K562 (cell line): ENCODE data around the gene NFIB.

Source experiments
- EZH2 ChIP-seq: IDR thresholded peaks from 2 replicates; pipeline ENCODE4 v1.6.1; 2012; ENCODE audit warnings: low read depth, mild to moderate bottlenecking, inconsistent platforms, low read length, borderline replicate concordance
- NR2C2 ChIP-seq, 2 experiments: fragments of 200-800 bp in 1 of 2; sonication (Bioruptor generic) in 1 of 2; sonication (generic) in 1 of 2; formaldehyde crosslinking in 1 of 2; IDR thresholded peaks; 2 replicates each; pipeline versions ENCODE4 v1.6.1 to v1.8.0; 2016 to 2022; ENCODE audit warnings: mild to moderate bottlenecking in 1 of 2, missing compliant biosample characterization in 1 of 2, missing genetic modification characterization in 1 of 2, missing genetic modification reagents in 1 of 2
- SMAD4 ChIP-seq: fragments of 250-450 bp; sonication (Bioruptor Pico); conservative IDR thresholded peaks from 2 replicates; pipeline ENCODE4 v1.8.0; 2021; ENCODE audit warnings: inconsistent platforms, mild to moderate bottlenecking, moderate library complexity
- SMARCA5 ChIP-seq: fragments of 450-650 bp; IDR thresholded peaks from 2 replicates; pipeline ENCODE4 v1.6.1; 2016
- ZNF583 ChIP-seq: fragments of 250-450 bp; sonication (Bioruptor Pico); IDR thresholded peaks from 2 replicates; pipeline ENCODE4 v1.4.0; 2020
- TF ChIP-seq, protein P1 (sequence below), 2 experiments: IDR thresholded peaks; 2 replicates each; pipeline ENCODE4 v1.6.1; 2012; ENCODE audit warnings: improper control_type of control experiment in 2 of 2, low read depth in 2 of 2, low read length in 2 of 2, borderline replicate concordance in 1 of 2

GRCh38 chr9:14326264-14326826, 12.4 kb upstream of the NFIB start:
- TF ChIP-seq SMAD4 = no peak
- no peak for TF ChIP-seq SMARCA5
- TF ChIP-seq, protein P1, sequence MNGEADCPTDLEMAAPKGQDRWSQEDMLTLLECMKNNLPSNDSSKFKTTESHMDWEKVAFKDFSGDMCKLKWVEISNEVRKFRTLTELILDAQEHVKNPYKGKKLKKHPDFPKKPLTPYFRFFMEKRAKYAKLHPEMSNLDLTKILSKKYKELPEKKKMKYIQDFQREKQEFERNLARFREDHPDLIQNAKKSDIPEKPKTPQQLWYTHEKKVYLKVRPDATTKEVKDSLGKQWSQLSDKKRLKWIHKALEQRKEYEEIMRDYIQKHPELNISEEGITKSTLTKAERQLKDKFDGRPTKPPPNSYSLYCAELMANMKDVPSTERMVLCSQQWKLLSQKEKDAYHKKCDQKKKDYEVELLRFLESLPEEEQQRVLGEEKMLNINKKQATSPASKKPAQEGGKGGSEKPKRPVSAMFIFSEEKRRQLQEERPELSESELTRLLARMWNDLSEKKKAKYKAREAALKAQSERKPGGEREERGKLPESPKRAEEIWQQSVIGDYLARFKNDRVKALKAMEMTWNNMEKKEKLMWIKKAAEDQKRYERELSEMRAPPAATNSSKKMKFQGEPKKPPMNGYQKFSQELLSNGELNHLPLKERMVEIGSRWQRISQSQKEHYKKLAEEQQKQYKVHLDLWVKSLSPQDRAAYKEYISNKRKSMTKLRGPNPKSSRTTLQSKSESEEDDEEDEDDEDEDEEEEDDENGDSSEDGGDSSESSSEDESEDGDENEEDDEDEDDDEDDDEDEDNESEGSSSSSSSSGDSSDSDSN (IDR thresholded peaks at IDR 0.05; ENCODE audit: borderline replicate concordance in 1 of 2, low read depth in 2 of 2, low read length in 2 of 2) = no peak
- TF ChIP-seq ZNF583 (CRISPR knock-in tag) = no peak
- no peak for TF ChIP-seq EZH2
- no peak for TF ChIP-seq NR2C2 (CRISPR knock-in tag; IDR thresholded peaks at IDR 0.05)
- no peak for TF ChIP-seq NR2C2 (tag; IDR thresholded peaks at IDR 0.05)
